GM04504 (cell line): ENCODE results near the gene SLC6A6.

Experiments
- DNase-seq: peaks from one replicate; pipeline ENCODE4 v3.0.0-alpha.2; 2012; ENCODE audit warnings: low read depth

The SLC6A6 gene

DNA sequence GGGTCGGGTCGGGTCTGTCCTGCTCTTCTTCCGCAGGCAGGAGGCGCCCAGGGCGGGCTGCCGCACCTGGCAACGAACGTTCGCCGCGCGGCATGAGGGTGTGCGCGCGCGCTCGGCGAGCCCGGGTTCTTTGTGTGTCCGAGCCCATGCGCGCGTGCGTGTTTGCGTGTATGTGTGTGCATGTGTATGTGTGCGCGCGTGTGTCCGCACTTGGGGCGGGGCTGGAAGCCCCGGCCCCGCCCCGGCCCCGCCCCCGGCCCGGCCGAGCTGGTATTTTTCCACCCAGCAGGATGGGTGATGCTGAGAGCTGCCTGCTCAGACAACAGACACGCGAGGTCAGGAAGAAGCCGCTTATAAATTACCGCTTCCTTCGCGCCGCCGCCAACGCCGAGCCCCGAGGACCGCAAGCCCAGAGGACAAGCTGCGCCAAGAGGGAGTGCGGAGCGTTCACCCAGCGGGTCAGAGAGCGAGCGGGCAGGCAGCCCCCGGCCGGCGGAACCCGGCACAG is at the start of gene SLC6A6:
TSS of gene SLC6A6 (plus strand) at position 303 of the 508 bp plus-strand sequence. CDS start 41,029 bp downstream, outside the sequence.
- DNase-seq = peak; percentile 86

DNA sequence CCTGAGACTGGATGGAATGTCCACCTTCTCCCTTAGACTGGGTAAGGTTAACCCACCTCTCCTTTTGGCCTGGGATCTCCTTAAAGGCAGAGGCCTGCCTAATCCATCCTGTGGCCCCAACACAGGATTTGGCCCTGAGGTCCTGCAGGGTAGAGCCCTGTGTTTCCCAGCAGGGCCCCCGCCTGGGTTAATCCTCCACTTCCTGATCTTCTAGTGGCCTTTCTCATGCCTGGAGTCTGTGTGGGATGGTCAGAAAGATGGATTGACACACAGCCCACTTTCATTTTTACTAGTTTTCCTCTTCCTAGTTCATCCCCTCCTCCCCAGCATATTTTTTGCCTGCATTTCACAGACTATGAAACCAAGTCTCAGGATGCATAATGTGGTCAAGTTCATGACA is 48.9 kb upstream of the SLC6A6 start:
- no peak for DNase-seq

DNA sequence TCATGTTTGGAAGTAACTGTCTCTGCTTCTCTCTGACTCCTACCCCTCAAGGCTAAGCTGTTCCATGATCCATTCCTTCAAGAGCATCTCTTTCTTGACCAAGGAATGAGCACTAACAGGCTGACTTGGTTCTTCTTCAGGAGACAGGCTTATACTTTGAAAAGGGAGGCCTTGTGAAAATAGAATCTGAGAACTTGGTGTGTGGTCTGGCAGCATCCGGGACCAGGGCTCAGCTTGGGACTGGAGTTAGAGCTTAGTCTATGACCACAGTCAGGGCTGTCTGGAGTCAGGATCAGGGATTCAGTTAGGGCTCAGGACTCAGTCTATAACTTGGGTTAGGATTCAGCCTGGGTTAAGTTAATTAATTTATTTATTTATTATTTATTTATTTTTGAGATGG is 44.9 kb upstream of the SLC6A6 start:
- DNase-seq = no peak

DNA sequence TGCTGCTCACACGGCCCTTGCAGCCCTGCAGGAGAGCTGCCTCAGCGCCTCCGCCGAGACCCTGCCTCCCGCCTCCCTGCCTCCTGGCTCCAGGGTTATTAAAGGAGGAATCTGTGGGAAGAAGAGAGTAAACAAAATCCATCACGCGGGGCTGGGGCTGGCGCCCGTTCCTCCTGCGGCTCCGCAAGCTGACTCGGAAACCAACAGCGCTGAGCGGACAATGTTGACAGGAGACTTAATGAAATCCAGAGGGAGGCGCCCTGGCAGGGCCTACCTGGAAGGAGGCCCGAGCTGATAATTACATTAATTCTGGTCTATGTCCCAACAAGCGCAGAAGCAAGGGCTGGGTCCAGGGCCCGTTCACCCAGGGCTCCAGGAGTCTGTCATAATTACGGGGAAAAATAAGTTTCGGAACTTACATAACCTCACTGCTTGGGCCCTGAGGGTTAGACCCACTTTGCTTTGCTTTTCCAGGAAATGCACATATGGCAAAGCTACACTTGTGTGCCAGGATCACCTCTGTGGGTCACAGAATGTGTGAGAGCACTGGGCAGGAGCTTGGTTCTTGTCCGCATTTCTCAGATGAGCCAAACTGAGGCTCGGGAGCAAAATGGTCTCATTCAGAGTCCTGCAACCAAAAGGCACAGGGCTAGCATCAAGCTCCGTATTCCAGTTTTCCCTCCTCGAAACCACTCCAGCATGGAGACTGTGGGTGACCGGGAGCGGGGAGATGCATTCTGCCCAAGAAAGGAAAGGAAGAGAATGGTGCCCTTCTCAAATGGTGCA is 43.8 kb upstream of the SLC6A6 start:
- DNase-seq = peak; percentile 24

DNA sequence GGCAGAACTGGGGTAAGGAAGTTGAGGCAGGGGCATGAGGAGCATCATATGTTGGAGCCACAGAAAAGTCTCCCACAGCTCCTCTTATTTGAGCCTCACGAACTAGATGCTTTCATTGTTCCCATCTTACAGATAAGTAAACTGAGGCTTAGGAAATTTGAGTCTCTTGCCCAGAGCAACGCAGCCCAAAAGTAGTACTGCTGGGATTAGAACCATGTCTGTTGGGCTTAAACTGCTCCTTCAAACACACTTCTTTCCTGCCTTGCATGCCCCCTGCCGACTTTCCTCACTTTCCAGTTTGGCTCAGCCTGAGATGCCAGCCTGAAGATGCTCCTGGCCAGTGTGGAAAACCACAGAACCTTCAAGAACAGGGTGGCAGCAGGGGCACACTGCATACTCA is 43.1 kb upstream of the SLC6A6 start:
- DNase-seq = no peak

DNA sequence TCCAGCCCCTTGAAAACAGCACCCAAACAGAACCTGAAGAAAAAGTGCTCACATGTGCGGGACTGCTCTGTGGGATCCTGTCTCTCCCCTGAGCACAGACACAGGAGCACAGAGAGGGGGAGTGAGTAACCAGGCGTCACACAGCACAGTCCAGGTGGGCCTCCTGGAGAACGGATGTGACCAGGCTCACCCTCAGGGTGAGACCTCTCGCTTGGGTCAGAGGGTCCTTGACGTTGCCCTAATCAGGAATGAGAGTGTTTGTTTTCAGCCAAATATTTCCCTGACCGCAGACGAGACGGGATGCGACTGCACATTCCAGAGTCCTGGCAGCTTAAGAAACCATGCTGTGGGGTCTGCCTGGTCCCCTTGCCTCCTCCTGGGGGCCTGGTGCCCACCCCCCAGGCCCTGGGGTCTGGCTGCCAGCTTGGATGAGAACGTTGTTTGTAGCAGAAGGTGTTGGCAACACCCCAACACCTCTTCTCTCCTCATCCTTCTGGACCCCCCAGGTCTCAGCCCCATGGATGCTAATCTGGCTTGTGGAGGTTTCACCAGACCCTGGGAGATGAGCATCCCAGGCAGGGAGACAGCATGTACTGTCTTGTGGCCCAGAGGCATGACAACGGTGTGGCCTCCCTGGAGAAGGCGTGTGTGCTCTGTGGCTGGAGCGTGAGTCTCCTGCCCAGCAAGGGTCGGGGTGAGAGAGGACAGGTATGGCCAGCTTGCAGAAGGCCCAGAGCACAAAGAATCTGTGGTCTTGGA is 42.1 kb upstream of the SLC6A6 start:
- no peak for DNase-seq

DNA sequence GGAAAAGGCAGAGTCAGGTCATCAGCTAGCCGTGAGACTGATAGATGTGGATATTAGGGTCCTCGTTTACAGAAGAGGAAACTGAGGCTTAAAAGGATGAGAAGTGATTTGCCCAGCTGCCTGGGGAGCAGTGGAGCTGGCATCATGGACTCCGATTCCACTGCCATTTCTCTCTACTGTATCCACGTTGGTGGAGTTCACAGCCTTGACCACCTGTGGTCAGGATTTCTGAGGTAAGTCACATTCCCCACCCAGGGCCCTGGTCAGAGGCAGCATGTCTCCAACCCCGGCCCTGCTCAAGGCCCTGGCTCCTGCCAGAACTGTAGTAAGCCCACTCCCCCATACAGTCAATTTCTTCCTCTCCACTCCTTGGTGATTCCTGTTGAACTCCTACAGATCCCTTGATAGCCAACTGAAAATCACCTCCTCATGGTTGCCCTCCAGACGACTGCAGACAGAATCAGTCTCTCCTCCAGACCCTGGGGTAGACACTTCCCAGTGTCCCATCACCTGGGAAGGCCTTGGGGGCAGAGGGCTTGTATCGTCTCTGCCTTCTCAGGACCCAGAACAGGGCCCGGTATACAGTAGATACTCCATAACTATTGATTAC is 41.2 kb upstream of the SLC6A6 start:
- no peak for DNase-seq

DNA sequence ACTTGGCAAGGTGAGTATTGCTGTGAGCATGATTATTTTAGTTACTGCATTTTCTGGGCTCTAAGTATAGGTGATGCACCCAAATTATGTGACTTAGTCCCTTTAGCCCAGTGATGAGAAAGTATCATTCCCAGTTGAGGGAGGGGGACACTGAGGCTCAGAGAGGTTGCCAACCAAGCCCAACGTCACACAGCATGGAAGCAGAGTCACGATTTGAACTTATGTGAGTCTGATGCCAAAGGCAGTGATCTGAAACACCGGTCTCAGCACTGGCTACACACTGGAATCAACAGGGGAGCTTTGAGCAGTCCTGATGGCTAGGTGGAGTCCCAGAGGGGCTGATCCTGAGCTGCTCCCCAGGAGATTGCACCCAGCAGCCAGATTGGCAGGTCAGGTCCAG is 39.5 kb upstream of the SLC6A6 start:
- DNase-seq = no peak

DNA sequence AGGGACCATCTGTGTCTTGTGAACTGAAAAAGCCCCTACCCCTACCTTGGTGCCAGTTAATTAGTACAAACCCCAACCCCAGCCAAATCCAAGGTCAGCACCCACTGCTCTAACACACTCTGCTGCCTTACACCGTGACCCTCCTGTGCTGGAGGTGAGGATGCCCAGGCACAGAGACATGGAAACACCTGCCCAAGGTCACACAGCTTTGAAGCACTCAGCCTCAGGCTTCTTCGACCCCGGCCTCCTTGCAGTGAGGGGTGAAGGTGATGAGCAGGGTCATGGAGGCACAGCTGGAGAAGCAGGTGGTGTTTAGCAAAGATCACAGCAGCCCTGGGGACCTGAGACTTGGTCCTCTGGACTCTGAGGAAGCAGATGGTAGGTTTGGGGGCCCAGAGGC is 39.0 kb upstream of the SLC6A6 start:
- DNase-seq = no peak

DNA sequence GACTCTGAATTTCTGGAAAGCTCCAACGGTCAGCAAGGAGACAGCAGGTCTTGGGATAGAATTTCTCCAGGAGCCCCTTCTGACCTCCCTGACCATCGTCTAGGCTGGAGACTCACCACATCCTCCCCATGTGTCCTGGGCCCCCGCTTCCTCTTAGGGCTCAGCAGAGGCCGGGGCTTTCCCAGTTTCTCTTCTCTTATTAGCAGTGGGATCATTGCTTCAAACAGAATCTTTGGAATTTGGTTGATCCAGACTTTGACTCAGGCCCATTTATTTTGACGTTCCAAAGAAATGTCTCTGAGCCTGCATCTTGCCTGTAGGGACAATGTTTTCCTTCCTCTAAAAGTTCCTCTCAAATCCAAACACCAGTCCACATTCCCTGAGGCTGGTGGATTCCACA is 38.4 kb upstream of the SLC6A6 start:
- no peak for DNase-seq

DNA sequence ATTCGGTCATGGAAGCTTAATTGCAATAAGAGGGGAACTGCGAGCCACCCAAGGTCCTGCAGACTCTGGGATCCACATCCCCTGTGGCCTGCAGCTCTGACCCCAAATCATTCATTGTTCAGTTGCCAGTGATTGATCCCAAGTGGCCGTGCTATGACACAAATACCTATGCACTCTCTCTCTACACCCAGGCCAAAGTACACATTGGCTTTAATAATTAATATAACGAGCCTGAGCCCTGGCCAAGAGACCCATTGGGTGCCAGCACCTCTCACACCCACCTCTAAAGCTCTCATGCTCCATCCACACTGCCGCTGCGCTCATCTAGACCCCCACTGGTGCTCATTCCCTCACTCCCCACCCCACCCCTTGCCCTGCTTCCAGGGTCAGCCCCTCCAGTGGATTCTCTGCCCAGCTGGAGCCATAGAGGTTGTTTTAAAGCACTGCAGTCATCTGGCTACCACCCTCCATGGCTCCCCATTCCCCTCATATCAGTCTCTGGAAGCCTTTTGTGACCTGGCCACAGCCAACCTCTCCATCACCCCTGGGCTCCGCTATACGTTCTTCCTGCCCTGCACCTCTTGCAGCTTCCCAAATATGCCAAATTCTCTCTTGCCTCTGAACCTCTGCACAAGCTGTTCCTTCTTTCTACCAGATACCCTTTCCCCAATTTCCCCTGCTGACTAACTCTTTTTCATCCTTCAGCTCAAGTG is 37.7 kb upstream of the SLC6A6 start:
- no peak for DNase-seq

DNA sequence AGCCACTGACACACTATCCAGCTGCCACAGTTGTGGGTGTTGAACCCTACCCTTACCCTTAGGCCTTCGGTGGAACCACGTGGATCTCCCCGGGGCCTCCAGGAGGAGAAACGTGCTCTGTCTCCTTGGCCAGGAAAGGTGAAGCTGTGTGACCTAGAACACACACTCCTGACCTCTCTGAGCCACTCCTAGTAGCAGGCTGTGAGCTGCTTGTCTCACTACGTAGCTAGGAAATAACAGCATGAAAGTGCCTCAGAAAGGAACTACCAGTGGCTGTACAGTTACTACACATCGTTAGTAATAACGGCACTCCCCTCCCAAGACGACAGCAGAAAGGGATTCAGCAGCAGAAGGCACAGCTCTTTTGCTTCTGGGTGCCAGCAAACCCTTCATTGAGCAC is 36.2 kb upstream of the SLC6A6 start:
- DNase-seq = no peak

DNA sequence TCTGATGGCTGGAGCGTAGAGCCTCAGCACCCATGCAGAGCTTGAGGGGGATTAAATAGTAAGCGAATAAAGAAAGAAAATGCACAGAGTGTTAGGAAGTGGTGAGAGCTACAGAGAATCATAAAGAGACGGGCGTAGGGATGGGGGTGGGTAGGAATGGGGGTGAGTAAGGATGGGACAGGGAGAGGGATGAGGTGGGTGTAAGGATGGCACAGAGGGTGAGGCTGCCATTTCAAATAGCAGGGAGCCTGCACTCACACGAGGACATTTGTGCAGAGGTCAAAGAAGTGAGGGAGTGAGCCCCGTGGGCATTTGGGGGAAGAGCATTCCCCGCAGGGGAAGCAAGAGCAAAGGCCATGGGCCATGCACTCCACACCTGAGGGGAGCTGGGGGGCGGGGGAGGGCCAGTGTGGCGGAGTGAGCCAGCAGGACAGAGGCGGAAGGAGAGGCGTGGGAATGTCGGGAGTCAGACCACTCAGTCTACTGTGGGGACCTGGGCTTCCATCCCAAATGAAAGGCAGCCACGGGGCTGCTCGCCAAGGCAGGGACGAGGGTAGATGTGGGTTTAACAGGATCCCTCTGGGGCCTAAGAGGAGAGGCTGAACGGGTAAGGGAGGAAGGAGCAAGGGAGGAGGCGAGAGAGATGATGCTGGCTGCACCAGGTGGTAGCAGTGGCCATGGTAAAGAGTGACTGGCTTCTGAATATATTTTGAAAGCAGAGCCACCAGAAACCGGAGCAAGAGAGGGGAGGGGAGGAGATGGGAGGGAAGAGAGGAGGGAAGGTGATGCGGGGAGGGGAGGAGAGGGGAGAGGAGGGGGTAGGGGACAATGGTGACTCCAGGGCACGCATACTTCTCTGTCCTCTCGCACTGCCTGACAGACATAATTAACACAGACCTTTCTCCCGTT is 35.2 kb upstream of the SLC6A6 start:
- DNase-seq = no peak

DNA sequence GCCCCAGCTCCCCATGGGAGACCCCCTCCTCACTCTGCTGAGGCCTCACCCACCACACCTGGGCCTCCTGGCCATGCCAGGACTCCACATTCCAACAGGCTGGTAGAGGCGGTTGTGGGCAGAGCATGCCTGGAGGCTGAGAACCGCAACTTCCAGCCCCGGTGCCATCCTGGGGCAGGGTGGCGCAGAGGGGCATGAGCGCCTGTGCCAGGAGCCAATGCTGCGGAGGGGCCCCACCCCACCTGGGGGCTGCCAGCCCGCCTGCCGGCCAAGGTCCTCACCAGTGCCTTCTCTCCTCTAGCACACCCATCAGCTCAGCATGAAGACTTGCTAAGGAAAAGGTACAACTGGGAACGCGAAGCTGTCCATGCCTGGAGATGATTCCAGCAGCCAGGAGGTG is 34.3 kb upstream of the SLC6A6 start:
- no peak for DNase-seq

DNA sequence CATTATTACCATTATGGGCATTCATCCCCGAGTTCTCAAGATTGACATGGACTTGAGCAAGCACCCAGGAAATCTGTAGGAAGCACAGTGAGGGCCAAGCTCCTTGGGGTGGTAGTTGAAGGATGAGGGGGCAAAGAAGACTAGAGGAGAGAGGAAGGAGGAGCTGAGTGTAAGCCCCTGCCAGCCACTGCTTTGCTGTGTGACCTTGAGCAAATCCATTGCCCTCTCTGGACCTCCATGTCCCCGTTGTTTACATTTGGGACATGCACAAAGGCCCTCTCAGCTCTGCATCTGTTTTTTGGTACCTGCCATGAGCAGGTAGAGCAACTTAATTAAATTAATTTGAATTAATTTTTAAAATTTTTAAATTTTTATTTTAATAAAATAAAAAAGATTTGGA is 33.5 kb upstream of the SLC6A6 start:
- no peak for DNase-seq

DNA sequence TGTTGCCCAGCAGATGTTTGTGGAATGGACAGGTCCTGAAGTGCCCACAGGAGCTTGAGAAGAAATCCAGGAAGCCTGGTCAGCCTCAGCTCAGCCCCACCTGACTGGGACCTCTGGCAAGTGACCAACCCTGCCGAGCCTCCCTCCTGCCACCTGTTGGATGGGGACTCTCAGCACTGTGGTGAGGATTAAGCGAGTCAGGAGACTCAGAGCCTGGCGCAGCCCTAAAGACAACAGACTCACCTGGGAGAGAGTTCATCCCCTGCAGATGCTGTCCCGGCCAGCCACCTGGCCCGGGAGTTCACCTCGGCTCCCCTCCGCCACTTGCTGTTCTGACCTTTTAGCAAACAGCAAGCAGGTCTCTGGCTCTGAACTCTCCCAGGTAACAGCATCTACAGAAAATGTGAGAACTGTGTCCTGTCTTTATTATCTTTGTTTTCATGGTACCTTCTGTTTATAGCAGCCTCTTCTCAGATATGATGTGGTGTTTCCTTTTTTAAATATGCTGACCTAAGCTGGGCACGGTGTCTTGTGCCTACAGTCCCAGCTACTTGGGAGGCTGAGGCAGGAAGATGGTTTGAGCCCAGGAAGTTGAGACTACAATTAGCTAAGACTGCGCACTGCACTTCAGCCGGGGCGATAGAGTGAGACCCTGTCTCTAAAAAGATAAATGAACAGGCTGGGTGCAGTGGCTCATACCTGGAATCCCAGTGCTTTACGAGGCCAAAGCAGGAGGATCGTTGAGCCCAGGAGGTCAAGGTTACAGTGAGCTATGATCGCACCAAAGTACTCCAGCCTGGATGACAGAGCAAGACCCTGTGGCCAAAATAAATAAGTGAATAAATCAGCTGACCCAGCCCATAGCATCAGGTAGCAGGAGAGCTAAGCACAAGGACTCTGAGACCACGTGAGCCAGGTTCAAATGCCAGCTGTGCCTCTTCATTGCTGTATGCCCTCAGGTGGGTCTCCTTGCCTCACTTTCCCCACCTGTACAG is 32.4 kb upstream of the SLC6A6 start:
- no peak for DNase-seq

DNA sequence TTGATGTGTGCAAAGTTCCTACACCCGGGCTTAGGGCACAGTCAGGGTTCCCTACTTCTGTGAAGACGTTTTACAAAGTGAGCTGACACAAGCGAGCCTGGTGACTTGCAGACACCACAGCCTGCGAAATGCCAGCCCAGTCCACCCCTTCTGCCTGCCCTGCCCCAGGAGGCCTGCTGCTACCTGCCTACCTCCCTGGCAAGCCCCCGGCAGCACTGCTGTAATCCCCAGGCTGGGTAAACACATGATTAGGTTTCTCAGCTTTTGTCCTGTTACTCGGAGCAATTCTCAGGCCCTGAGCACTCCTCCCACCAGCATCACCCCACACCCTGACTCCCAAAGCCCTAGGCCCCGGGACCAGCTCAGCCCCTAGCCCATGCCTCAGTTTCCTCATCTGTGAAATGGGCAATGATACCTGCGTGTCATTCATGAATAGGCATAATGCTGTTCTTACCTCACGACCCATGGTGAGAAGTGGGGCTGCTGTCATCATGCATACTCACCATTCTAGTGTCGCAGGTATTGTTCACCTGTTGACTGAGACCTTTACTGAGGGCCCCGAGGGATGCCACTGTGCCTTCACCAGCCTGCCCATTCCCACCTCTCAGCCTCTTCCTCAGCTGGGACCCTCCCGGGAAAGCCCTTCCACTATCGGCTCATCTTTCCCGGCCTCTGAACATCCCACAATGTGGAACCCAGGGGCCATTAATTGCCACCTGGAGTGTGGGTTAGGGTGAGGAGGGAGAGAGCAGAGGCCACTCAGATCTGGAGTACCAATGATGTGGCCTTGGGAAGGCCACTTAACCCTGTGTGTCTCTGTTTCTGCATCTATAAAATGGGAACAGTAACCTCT is 31.5 kb upstream of the SLC6A6 start:
- no peak for DNase-seq

DNA sequence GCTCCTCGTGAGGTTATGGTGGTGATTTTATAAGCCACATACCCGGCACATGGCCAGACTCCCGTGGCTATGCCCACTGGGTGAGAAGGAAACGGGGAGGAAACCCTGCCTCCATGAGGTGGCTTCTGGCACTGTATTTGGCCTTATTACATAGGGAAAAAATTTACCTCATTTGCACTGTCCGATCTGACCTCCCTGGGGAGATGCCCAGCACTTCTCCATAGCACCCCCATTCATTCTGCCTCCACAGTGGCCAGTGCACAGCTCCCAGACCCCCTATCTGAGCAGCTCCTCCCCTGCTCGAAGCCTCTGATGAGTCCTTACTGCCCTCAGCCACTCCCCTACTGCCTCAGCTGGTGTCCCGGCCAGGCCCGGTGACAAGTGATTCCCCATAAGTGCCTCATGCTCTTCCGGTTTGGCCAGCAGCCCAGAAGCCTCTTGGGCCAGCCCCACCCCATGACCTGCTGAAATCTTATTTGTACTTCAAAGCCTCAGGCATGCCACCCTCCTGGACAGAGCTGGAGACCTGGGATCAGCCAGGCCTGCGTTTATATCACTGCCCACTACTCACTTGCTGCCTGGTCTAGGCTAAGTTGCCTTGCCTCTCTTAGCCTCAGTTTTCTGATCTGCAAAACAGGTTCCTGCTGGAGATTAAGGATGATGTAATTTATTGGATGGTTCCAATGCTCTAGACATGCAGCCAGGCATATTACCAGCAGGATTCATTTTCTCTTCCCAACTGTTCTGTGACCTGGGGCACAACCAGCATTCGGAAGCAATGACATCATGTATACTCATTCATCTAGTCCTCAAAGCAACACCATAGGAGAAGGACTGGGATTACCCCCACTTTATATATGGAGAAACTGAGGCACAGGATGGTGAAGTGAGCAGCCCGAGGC is 30.6 kb upstream of the SLC6A6 start:
- DNase-seq = peak; percentile 47
